Activated B cell treated with CpG ODN at 0.5 μM for 24 hours (primary cell): ENCODE data around the gene FAM177A1. TPM values are rescaled to one million over a fixed set of nuclear protein-coding genes. Genes with fewer than 3 reads are reported as not detected.

Experiments used
- ATAC-seq: fragments of 200-7000 bp; cut with Tn5 transposase; one replicate; pipeline ENCODE4 v1.10.0; 2021; ENCODE audit warnings: low read depth, mild to moderate bottlenecking, moderate library complexity
- CTCF ChIA-PET: fragments of 350-600 bp; sonication (Branson Sonifier 250); formaldehyde crosslinking; loops from one replicate; lab custom pipeline; 2021; ENCODE audit warnings: antibody characterized with exemption; lab: Charles Lee
- POLR2A ChIA-PET: fragments of 350-600 bp; sonication (Branson Sonifier 250); formaldehyde crosslinking; loops from one replicate; lab custom pipeline; 2021; ENCODE audit warnings: antibody characterized with exemption; lab: Charles Lee
- DNase-seq: peaks from one replicate; pipeline ENCODE4 v3.0.0; 2022
- H3K27ac Mint-ChIP-seq: one replicate; pipeline ENCODE4 v1.8.0; 2020; ENCODE audit warnings: mixed read lengths
- H3K27me3 Mint-ChIP-seq: one replicate; pipeline ENCODE4 v1.8.0; 2021; ENCODE audit warnings: mixed read lengths
- H3K36me3 Mint-ChIP-seq: one replicate; pipeline ENCODE4 v1.8.0; 2021; ENCODE audit warnings: low read depth, mixed read lengths
- H3K4me1 Mint-ChIP-seq: one replicate; pipeline ENCODE4 v1.8.0; 2021; ENCODE audit warnings: mixed read lengths
- H3K4me3 Mint-ChIP-seq: one replicate; pipeline ENCODE4 v1.8.0; 2020; ENCODE audit warnings: mild to moderate bottlenecking, mixed read lengths
- H3K9me3 Mint-ChIP-seq: one replicate; pipeline ENCODE4 v1.8.0; 2020; ENCODE audit warnings: mixed read lengths
- CTCF ChIP-seq: fragments of 200-600 bp; IDR thresholded peaks from one replicate; pipeline ENCODE4 v1.8.0; 2022; ENCODE audit warnings: antibody characterized with exemption, mild to moderate bottlenecking
- intact Hi-C: fragments of 100-400 bp; cut with micrococcal nuclease; formaldehyde crosslinking; loops from one replicate; pipeline ENCODE4 v1.15.1; 2024
- total RNA-seq: library from RNA; stranded (reverse); gene quantifications from 2 replicates; pipeline ENCODE4 v1.2.3, GENCODE V29; 2022

FAM177A1 gene
- total RNA-seq: 23.5 and 27.4 TPM in 2 replicates

GRCh38 chr14:35046048-35046750, at the start of gene FAM177A1:
FAM177A1 (plus strand) TSS chr14:35046272; CDS start chr14:35046464, 192 bp downstream.
- H3K36me3 Mint-ChIP-seq: peaks cover 16% of the 10 kb centered on the region
- DNase-seq (peak; percentile 93), ATAC-seq (peak; percentile 94)
- peak within 1 kb of the TSS; percentile 97 for H3K27ac Mint-ChIP-seq
- H3K4me3 Mint-ChIP-seq: peak within 1 kb of the TSS; percentile 96
- H3K9me3 Mint-ChIP-seq: no peaks in the 10 kb centered on the region
- H3K27me3 Mint-ChIP-seq: no peaks in the 10 kb centered on the region
- TF ChIP-seq CTCF: no peak
- CTCF ChIA-PET: interaction anchor here (1.2 to 1.6 kb wide), 3 partner anchors 14 to 96 kb away, joined by 3 to 4 read pairs (median 3); no protein-coding TSS in a partner anchor
- intact Hi-C loops: loop anchor here (1.0 to 10.0 kb wide), 13 partner anchors 64 to 1274 kb away; partner anchors contain the start of genes BRMS1L, CFL2, INSM2 and MBIP
- H3K4me1 Mint-ChIP-seq: peaks cover 28% of the 10 kb centered on the region
- POLR2A ChIA-PET: interaction anchor here (0.5 to 2.6 kb wide), 18 partner anchors 14 to 780 kb away, joined by 3 to 53 read pairs (median 4); partner anchors contain the start of genes BAZ1A, BRMS1L, CFL2 and NFKBIA

GRCh38 chr14:34997762-34998161, 48.3 kb upstream of the FAM177A1 start:
- intact Hi-C loops: no loop called here

GRCh38 chr14:34999500-34999899, 46.6 kb upstream of the FAM177A1 start:
- DNase-seq (no peak), ATAC-seq (no peak)
- H3K27me3 Mint-ChIP-seq: no peaks in the 10 kb centered on the region
- ChIA-PET POLR2A (no interaction called here), CTCF (no interaction called here)
- H3K9me3 Mint-ChIP-seq: no peaks in the 10 kb centered on the region
- no peak overlapping the region for H3K27ac Mint-ChIP-seq
- H3K36me3 Mint-ChIP-seq: peaks cover 50% of the 10 kb centered on the region
- intact Hi-C loops: no loop called here
- no peak overlapping the region for H3K4me3 Mint-ChIP-seq
- H3K4me1 Mint-ChIP-seq: peaks cover 4% of the 10 kb centered on the region
- TF ChIP-seq CTCF: no peak

More at GRCh38 chr14:34997762-34998161, 48.3 kb upstream of the FAM177A1 start:
- H3K9me3 Mint-ChIP-seq: no peaks in the 10 kb centered on the region
- POLR2A ChIA-PET: no interaction called here
- peaks cover 8% of the 10 kb centered on the region for H3K4me1 Mint-ChIP-seq
- DNase-seq: no peak
- no peak for ATAC-seq
- TF ChIP-seq CTCF: no peak
- no peak overlapping the region for H3K4me3 Mint-ChIP-seq
- peaks cover 41% of the 10 kb centered on the region for H3K36me3 Mint-ChIP-seq
- CTCF ChIA-PET: no interaction called here
- no peak overlapping the region for H3K27ac Mint-ChIP-seq
- H3K27me3 Mint-ChIP-seq: no peaks in the 10 kb centered on the region

GRCh38 chr14:35001621-35002020, 44.5 kb upstream of the FAM177A1 start:
- no peak for ATAC-seq
- TF ChIP-seq CTCF: no peak
- Mint-ChIP-seq H3K36me3 (peaks cover 60% of the 10 kb centered on the region), H3K4me3 (no peak overlapping the region), H3K4me1 (no peaks in the 10 kb centered on the region), H3K27me3 (no peaks in the 10 kb centered on the region), H3K9me3 (no peaks in the 10 kb centered on the region), H3K27ac (no peak overlapping the region)
- ChIA-PET POLR2A (no interaction called here), CTCF (no interaction called here)
- no peak for DNase-seq
- intact Hi-C loops: no loop called here

GRCh38 chr14:35004839-35005238, 41.2 kb upstream of the FAM177A1 start:
- ATAC-seq: no peak
- intact Hi-C loops: no loop called here
- POLR2A ChIA-PET: no interaction called here

More at GRCh38 chr14:35004839-35005238, 41.2 kb upstream of the FAM177A1 start:
- no peak for TF ChIP-seq CTCF
- Mint-ChIP-seq H3K4me1 (no peaks in the 10 kb centered on the region), H3K27me3 (no peaks in the 10 kb centered on the region), H3K4me3 (no peak overlapping the region), H3K27ac (no peak overlapping the region), H3K36me3 (peaks cover 66% of the 10 kb centered on the region), H3K9me3 (no peaks in the 10 kb centered on the region)
- no peak for DNase-seq
- CTCF ChIA-PET: no interaction called here
